NCI-H774 (cell line): Measurements from ENCODE around the gene ATP8B4.
"Not testable (repeated sequence)": the region's sequence is repeated elsewhere in the genome, so short reads cannot be mapped to it uniquely, and the experiment has no call there.

Source experiments
- DNase-seq: peaks from one replicate; lab custom pipeline; 2025; lab: John Stamatoyannopoulos, UW

The ATP8B4 gene

GRCh38 chr15:50137893-50138292 is 18.9 kb upstream of the ATP8B4 start:
- DNase-seq: no peak

GRCh38 chr15:50137330-50137761 is 18.3 kb upstream of the ATP8B4 start:
- no peak for DNase-seq

- no peak for DNase-seq
Measured at GRCh38 chr15:50135031-50135551, 16.1 kb upstream of the ATP8B4 start.

GRCh38 chr15:50134524-50135024 is 15.5 kb upstream of the ATP8B4 start:
- DNase-seq: no peak

GRCh38 chr15:50132251-50132984 is 13.4 kb upstream of the ATP8B4 start:
- DNase-seq: not testable (repeated sequence)

GRCh38 chr15:50131617-50132016 is 12.6 kb upstream of the ATP8B4 start:
- DNase-seq: no peak

- no peak for DNase-seq
Measured at GRCh38 chr15:50128266-50128665, 9.2 kb upstream of the ATP8B4 start.

GRCh38 chr15:50127255-50127777 is 8.3 kb upstream of the ATP8B4 start:
- DNase-seq: no peak

GRCh38 chr15:50126072-50126471 is 7.0 kb upstream of the ATP8B4 start:
- DNase-seq: no peak

- DNase-seq: no peak
Measured at GRCh38 chr15:50124631-50125030, 5.6 kb upstream of the ATP8B4 start.

GRCh38 chr15:50123861-50124557 is 5.0 kb upstream of the ATP8B4 start:
- DNase-seq: no peak

GRCh38 chr15:50120729-50121128 is 1.7 kb upstream of the ATP8B4 start:
- no peak for DNase-seq

GRCh38 chr15:50117431-50118027 is 1.5 kb downstream of the ATP8B4 start:
- DNase-seq: no peak

GRCh38 chr15:50116477-50116876 is 2.6 kb downstream of the ATP8B4 start:
- no peak for DNase-seq

GRCh38 chr15:50113992-50114780 is 4.8 kb downstream of the ATP8B4 start:
- DNase-seq: no peak

GRCh38 chr15:50113187-50113505 is 5.9 kb downstream of the ATP8B4 start:
- no peak for DNase-seq

- no peak for DNase-seq
Measured at GRCh38 chr15:50112488-50113186, 6.4 kb downstream of the ATP8B4 start.

GRCh38 chr15:50110285-50110684 is 8.7 kb downstream of the ATP8B4 start:
- DNase-seq: no peak

- no peak for DNase-seq
Measured at GRCh38 chr15:50109076-50109987, 9.7 kb downstream of the ATP8B4 start.

- DNase-seq: no peak
Measured at GRCh38 chr15:50108461-50108860, 10.6 kb downstream of the ATP8B4 start.
